ENCODE measurements around the gene CEP83.

GRCh38 chr12:94359761-94360160, 99.9 kb downstream of the CEP83 start:
- TF ChIP-seq CTCF (IDR thresholded peaks at IDR 0.05 in 8 of 11, conservative IDR thresholded peaks at IDR 0.05 in 3 of 11) (no peak), POLR2AphosphoS5 (IDR thresholded peaks at IDR 0.05) (no peak)

Measured in spleen (tissue), 7 donors.